Keratinocyte (primary cell): ENCODE data around the gene ORM1. TPM values are rescaled to one million over a fixed set of nuclear protein-coding genes. Genes with fewer than 3 reads are reported as not detected.

Source experiments
- DNase-seq: peaks from one replicate; pipeline ENCODE4 v3.0.0-alpha.2; 2011; ENCODE audit warnings: low read depth, missing footprints, low spot score
- FAIRE-seq: peaks from 2 replicates; lab custom pipeline; 2011; peaks lifted over from hg19 to GRCh38; lab: Jason Lieb, UNC
- H2AFZ ChIP-seq: 2 replicates; pipeline ENCODE4 v1.6.0; 2012; ENCODE audit warnings: low read length, control low read depth, inconsistent platforms; ENCODE audit not compliant: control insufficient read depth
- H3K27ac ChIP-seq: 2 replicates; pipeline ENCODE4 v1.5.1; 2011; ENCODE audit warnings: low read length; ENCODE audit not compliant: control insufficient read depth, insufficient read depth
- H3K27me3 ChIP-seq: 3 replicates; pipeline ENCODE4 v1.6.0; 2011; ENCODE audit warnings: low read length; ENCODE audit not compliant: control insufficient read depth, insufficient read depth; ENCODE audit errors: extremely low read depth
- H3K36me3 ChIP-seq, 2 experiments: 2 replicates in 1 of 2; 3 replicates in 1 of 2; pipeline ENCODE4 v1.5.1; 2011; ENCODE audit warnings: low read length in 2 of 2, mild to moderate bottlenecking in 1 of 2; ENCODE audit not compliant: control insufficient read depth in 2 of 2, insufficient read depth in 2 of 2; ENCODE audit errors: extremely low read depth in 1 of 2
- H3K4me1 ChIP-seq: 3 replicates; pipeline ENCODE4 v1.5.1; 2011; ENCODE audit warnings: low read length; ENCODE audit not compliant: control insufficient read depth, insufficient read depth; ENCODE audit errors: extremely low read depth
- H3K4me2 ChIP-seq: 3 replicates; pipeline ENCODE4 v1.6.0; 2011; ENCODE audit warnings: low read depth, low read length; ENCODE audit not compliant: control insufficient read depth, insufficient read depth; ENCODE audit errors: extremely low read depth
- H3K4me3 ChIP-seq, 3 experiments: fragments of 200-600 bp in 1 of 3; sonication (generic) in 1 of 3; 2 replicates in 2 of 3; 3 replicates in 1 of 3; pipeline ENCODE4 v1.5.1; 2011 to 2016; ENCODE audit warnings: low read length in 3 of 3, mild to moderate bottlenecking in 3 of 3, control low read depth in 2 of 3, inconsistent platforms in 1 of 3, low read depth in 1 of 3, mixed read lengths in 1 of 3, mixed run types in 1 of 3, moderate library complexity in 1 of 3; ENCODE audit not compliant: control insufficient read depth in 2 of 3, insufficient read depth in 2 of 3; ENCODE audit errors: extremely low read depth in 1 of 3
- H3K79me2 ChIP-seq: 2 replicates; pipeline ENCODE4 v1.6.0; 2012; ENCODE audit warnings: low read length; ENCODE audit not compliant: control insufficient read depth, insufficient read depth
- H3K9ac ChIP-seq: 3 replicates; pipeline ENCODE4 v1.6.0; 2011; ENCODE audit warnings: low read length; ENCODE audit not compliant: control insufficient read depth, insufficient read depth; ENCODE audit errors: extremely low read depth
- H3K9me1 ChIP-seq: 3 replicates; pipeline ENCODE4 v1.6.0; 2011; ENCODE audit warnings: low read length; ENCODE audit not compliant: control insufficient read depth, insufficient read depth; ENCODE audit errors: extremely low read depth
- H3K9me3 ChIP-seq: 2 replicates; pipeline ENCODE4 v1.5.1; 2012; ENCODE audit warnings: low read depth, low read length; ENCODE audit not compliant: control insufficient read depth
- H4K20me1 ChIP-seq: 3 replicates; pipeline ENCODE4 v1.6.0; 2011; ENCODE audit warnings: low read length; ENCODE audit not compliant: control insufficient read depth, insufficient read depth; ENCODE audit errors: extremely low read depth
- EZH2 ChIP-seq: IDR thresholded peaks from one replicate; pipeline ENCODE4 v1.6.1; 2012; ENCODE audit warnings: inconsistent platforms, mild to moderate bottlenecking, low read length, moderate library complexity
- dilution Hi-C: fragments of 300-500 bp; cut with MboI; formaldehyde crosslinking; loops from one replicate; pipeline ENCODE4 v1.7.0; 2020; ENCODE audit warnings: low sequenced_read_pairs; ENCODE audit not compliant: extremely low pct_ligation_motif_present
- polyA plus RNA-seq, 5 experiments: library from polyadenylated mRNA; depleted of rRNA in 3 of 5; stranded (reverse) in 3 of 5; stranded (forward) in 1 of 5; unstranded in 1 of 5; fragments of >200 nt; gene quantifications; 1 replicate in 1 of 5; 2 replicates in 3 of 5; 3 replicates in 1 of 5; pipeline versions ENCODE4 v1.2.1 to v1.2.3, GENCODE V29; 2011 to 2012; ENCODE audit warnings: missing spikeins in 2 of 5, low read depth in 1 of 5, low replicate concordance in 1 of 5
- TF ChIP-seq, protein P1 (sequence below), 3 experiments: IDR thresholded peaks in 1 of 3; conservative IDR thresholded peaks in 1 of 3; optimal IDR thresholded peaks in 1 of 3; 2 replicates in 2 of 3; 3 replicates in 1 of 3; pipeline versions ENCODE3 to v1.5.1; 2011; ENCODE audit warnings: low read length in 3 of 3, mild to moderate bottlenecking in 3 of 3, moderate library complexity in 2 of 3, control low read depth in 1 of 3, inconsistent platforms in 1 of 3; ENCODE audit not compliant: insufficient read depth in 2 of 3; ENCODE audit errors: extremely low read depth in 1 of 3

The ORM1 gene
- polyA plus RNA-seq, 1 donor (not counting 4 experiments of a cell fraction or from before 2014, with no cell fraction given), result not detected

DNA sequence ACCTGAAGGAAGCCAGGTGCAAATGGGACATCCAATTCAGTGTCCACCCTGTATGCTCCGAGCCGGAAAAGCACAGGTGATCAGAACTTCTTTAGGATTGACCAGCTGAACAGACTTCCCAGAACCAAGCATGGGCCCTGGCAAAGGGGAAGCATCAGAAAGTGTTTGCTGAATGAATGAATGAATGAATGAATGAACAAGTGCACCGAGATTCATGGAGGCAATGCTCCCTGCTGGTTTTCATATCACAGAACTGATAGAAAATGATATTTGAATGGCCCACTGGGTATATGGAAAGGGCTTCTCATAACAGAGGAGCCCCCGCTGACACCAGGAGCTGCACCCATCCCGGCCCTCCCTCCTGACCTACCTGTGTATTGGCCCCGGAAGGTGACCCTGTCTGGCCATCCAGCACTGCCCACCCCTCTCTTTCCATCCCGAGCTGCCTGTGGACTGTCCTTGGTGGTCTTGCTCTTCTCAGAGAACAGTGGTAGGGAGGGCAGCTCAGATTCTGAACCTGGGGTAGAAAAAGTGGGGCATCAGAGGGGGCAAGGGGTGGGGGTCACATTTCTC, 22.7 kb downstream of the ORM1 start:
- FAIRE-seq (no peak), DNase-seq (no peak)
- no peak for TF ChIP-seq EZH2
- TF ChIP-seq, protein P1, sequence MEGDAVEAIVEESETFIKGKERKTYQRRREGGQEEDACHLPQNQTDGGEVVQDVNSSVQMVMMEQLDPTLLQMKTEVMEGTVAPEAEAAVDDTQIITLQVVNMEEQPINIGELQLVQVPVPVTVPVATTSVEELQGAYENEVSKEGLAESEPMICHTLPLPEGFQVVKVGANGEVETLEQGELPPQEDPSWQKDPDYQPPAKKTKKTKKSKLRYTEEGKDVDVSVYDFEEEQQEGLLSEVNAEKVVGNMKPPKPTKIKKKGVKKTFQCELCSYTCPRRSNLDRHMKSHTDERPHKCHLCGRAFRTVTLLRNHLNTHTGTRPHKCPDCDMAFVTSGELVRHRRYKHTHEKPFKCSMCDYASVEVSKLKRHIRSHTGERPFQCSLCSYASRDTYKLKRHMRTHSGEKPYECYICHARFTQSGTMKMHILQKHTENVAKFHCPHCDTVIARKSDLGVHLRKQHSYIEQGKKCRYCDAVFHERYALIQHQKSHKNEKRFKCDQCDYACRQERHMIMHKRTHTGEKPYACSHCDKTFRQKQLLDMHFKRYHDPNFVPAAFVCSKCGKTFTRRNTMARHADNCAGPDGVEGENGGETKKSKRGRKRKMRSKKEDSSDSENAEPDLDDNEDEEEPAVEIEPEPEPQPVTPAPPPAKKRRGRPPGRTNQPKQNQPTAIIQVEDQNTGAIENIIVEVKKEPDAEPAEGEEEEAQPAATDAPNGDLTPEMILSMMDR (optimal IDR thresholded peaks at IDR 0.05 in 1 of 3, IDR thresholded peaks at IDR 0.05 in 1 of 3, conservative IDR thresholded peaks at IDR 0.05 in 1 of 3; ENCODE audit: extremely low read depth in 1 of 3, insufficient read depth in 2 of 3, low read length in 3 of 3), result no peak
- Histone ChIP-seq H3K27ac (no peak overlapping the region), H3K27me3 (no peaks in the 10 kb centered on the region), H2AFZ (no peak overlapping the region), H3K9me1 (peaks cover 2% of the 10 kb centered on the region), H4K20me1 (no peaks in the 10 kb centered on the region), H3K9ac (no peak overlapping the region), H3K9me3 (no peaks in the 10 kb centered on the region), H3K4me3 (no peak overlapping the region), H3K36me3 (peaks cover 5 to 10% of the 10 kb centered on the region in 2 experiments), H3K79me2 (no peaks in the 10 kb centered on the region), H3K4me1 (peaks cover 25% of the 10 kb centered on the region), H3K4me2 (no peak overlapping the region)
- dilution Hi-C loops, result no loop called here

DNA sequence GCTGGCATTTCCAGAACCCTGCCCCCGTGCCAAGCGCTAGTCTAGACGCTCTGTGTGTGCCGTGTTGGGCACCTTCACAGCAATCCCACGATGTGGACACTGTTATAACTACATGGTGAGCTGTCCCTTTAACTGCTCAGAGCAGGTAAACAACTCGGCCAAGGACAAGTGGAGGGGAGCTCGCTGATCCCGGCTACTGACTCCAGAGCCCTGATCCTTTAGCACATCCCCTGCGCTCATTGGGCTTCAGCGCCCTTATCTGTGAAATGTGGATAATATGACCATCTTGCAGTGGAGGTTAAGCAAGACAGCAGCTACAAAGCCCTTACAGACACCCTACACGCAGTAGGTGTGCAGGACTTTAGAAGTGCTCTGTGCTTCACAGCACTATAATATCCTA, 23.2 kb downstream of the ORM1 start:
- FAIRE-seq, result no peak
- Histone ChIP-seq H3K9me3 (no peaks in the 10 kb centered on the region), H2AFZ (no peak overlapping the region), H4K20me1 (no peaks in the 10 kb centered on the region), H3K4me2 (no peak overlapping the region), H3K9ac (no peak overlapping the region), H3K4me3 (no peak overlapping the region), H3K27ac (no peak overlapping the region), H3K36me3 (peaks cover 5 to 10% of the 10 kb centered on the region in 2 experiments), H3K27me3 (no peaks in the 10 kb centered on the region), H3K4me1 (peaks cover 25% of the 10 kb centered on the region), H3K79me2 (no peaks in the 10 kb centered on the region), H3K9me1 (peaks cover 2% of the 10 kb centered on the region)
- dilution Hi-C loops, result no loop called here
- no peak for DNase-seq
- TF ChIP-seq, protein P1 (optimal IDR thresholded peaks at IDR 0.05 in 1 of 3, IDR thresholded peaks at IDR 0.05 in 1 of 3, conservative IDR thresholded peaks at IDR 0.05 in 1 of 3; ENCODE audit: extremely low read depth in 1 of 3, insufficient read depth in 2 of 3, low read length in 3 of 3), result no peak
- TF ChIP-seq EZH2, result no peak
